SH-SY5Y (cell line): ENCODE measurements around the gene AFAP1L2.

Experiments used
- GATA2 ChIP-seq: IDR thresholded peaks from 2 replicates; pipeline ENCODE4 v1.6.1; 2011; ENCODE audit warnings: mild to moderate bottlenecking, low read depth, low read length
- GATA3 ChIP-seq: IDR thresholded peaks from 2 replicates; pipeline ENCODE4 v1.6.1; 2011; ENCODE audit warnings: low read depth, mild to moderate bottlenecking, low read length, moderate library complexity

DNA sequence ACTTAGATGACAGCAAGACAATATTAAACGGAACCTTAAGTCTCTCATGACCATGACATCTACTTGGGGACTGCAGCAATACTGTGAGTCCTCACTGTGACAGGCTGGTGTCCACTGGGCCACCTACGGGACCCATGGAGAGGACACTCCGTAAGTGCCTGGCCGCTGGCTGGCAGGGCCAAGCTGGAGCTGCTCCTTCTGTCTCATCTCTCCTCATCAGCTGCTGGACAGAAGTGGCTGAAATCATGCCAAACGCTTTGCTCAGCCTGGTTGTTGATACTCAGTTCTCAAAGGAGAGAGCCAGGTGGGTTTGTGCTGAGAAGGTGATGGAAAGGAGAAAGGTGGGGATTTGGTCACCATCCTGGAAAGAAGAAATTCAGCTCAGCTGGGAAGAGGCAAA lies 33.3 kb downstream of the AFAP1L2 start:
- TF ChIP-seq GATA2 (no peak), GATA3 (no peak)
